Measurements from ENCODE around the gene HJURP.

DNA sequence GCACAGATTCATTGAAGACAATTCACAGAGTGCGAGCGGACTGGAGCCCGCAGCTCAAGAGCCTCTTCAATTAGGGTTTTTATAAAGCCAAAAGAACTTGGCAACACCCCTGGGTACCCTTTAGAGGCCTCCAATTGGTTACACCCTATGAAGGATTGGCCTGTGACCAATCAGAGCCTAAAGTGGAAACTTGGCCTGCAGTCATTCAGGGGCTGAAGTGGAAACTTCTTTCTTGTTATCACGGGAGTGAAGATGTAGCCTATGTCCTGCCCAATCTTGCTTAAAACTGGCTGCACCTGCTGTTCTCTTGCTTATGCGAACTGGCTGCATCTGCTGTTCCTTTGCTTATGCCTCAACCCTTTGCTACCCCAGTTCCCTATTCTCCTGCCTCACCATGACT is 1.8 kb upstream of the HJURP start:
- TF ChIP-seq, protein P1, sequence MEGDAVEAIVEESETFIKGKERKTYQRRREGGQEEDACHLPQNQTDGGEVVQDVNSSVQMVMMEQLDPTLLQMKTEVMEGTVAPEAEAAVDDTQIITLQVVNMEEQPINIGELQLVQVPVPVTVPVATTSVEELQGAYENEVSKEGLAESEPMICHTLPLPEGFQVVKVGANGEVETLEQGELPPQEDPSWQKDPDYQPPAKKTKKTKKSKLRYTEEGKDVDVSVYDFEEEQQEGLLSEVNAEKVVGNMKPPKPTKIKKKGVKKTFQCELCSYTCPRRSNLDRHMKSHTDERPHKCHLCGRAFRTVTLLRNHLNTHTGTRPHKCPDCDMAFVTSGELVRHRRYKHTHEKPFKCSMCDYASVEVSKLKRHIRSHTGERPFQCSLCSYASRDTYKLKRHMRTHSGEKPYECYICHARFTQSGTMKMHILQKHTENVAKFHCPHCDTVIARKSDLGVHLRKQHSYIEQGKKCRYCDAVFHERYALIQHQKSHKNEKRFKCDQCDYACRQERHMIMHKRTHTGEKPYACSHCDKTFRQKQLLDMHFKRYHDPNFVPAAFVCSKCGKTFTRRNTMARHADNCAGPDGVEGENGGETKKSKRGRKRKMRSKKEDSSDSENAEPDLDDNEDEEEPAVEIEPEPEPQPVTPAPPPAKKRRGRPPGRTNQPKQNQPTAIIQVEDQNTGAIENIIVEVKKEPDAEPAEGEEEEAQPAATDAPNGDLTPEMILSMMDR (conservative IDR thresholded peaks at IDR 0.05) = no peak
- TF ChIP-seq ZFX (IDR thresholded peaks at IDR 0.05) = no peak
